ENCODE data around the gene PRSS12. TPM values are rescaled to one million over a fixed set of nuclear protein-coding genes. Genes with fewer than 3 reads are reported as not detected.
"Not testable (repeated sequence)": the region's sequence is repeated elsewhere in the genome, so short reads cannot be mapped to it uniquely, and the experiment has no call there.

Gene PRSS12
- total RNA-seq, 2 donors from 2014 or later: 0.23 to 0.48 TPM

GRCh38 chr4:118282692-118283091 lies 70.1 kb downstream of the PRSS12 start:
- intact Hi-C loops (cut with DNase I): no loop called here
- no peak for DNase-seq (ENCODE audit: low spot score)

DNA sequence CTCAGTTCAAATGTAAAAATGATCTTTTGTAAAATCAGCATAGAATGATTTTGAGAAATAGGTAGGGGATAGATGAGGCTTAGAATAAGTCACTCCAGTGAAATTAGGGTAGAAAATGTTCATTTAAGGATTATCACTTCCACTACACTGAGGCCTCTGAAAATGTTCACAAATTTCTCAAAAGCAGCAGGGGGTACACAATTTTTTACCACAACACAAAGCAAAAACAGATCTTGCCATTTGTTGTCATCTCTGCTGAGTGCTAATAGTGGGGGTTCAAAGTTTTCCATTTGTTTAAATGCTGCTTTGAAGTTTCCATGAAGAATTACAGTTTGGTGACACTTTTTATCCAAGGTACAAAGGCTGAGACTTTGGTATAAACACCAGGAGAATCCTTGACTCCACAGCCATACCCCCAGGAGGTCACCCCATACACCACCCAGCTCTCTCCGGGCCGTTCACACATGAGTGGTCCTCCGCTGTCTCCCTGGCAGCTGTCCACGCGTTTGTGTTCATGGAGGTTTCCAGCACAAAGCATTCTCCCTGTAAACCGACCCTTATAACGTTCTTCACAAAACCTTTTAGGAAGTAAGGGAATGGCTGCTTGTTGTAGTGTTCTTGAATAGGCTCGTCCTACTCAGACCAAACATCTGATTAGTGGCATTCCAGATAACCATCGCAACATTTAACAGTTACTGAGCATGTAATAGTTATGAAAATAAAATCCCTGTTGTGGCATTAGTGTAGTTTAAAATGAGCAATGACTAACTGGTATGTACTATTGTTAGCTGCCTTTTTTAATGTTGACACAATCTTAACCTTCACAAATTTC lies 71.0 kb downstream of the PRSS12 start:
- no peak for DNase-seq (ENCODE audit: low spot score)
- intact Hi-C loops (cut with DNase I): no loop called here

- intact Hi-C loops (cut with DNase I): no loop called here
- no peak for DNase-seq (ENCODE audit: low spot score)
Observed at GRCh38 chr4:118280501-118281218, 72.1 kb downstream of the PRSS12 start.

- no peak for DNase-seq (ENCODE audit: low spot score)
- intact Hi-C loops (cut with DNase I): no loop called here
Observed at GRCh38 chr4:118279920-118280432, 72.8 kb downstream of the PRSS12 start.

- DNase-seq (ENCODE audit: low spot score): no peak
- intact Hi-C loops (cut with DNase I): no loop called here
Observed at GRCh38 chr4:118279328-118279727, 73.5 kb downstream of the PRSS12 start.

- intact Hi-C loops (cut with DNase I): no loop called here
- peak; percentile 98 for DNase-seq (ENCODE audit: low spot score)
Observed at GRCh38 chr4:118278473-118279274, 74.1 kb downstream of the PRSS12 start.

DNA sequence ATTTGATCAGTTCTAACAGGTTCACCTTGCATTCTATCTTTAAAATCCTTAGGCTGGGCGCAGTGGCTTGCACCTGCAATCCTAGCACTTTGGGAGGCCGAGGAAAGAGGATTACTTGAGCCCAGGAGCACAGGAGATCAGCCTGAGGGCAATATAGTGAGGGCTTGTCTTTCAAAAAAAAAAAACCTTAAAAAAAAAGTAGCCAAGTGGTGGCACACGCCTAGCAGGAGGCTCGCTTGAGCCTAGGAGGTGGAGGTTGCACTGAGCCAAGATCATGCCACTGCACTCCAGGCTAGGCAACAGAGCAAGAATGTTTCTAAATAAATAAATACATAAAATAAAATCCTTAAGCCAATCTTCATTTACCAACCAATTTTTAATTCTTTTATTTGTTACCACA lies 75.6 kb downstream of the PRSS12 start:
- DNase-seq (ENCODE audit: low spot score): no peak
- intact Hi-C loops (cut with DNase I): no loop called here

DNA sequence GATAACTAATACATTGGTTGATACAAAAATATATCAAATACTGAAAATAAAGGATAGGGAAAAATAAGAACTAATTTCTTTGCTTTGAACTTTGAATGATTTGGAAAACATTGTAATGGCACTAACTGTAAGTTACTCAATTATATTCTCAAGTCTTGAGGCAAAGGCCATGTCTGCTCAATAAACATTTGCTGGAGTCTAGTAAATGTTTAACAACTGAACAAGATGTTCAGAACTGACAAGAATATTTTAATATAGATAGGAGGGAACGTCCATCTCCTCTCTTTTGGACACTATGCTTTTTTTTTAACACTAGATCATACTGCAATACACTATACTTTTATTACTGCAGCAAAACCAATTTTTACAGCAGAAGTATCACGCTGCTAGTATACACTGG lies 76.2 kb downstream of the PRSS12 start:
- intact Hi-C loops (cut with DNase I): no loop called here
- DNase-seq (ENCODE audit: low spot score): no peak

GRCh38 chr4:118273642-118274041 lies 79.2 kb downstream of the PRSS12 start:
- intact Hi-C loops (cut with DNase I): no loop called here
- DNase-seq (ENCODE audit: low spot score): no peak

DNA sequence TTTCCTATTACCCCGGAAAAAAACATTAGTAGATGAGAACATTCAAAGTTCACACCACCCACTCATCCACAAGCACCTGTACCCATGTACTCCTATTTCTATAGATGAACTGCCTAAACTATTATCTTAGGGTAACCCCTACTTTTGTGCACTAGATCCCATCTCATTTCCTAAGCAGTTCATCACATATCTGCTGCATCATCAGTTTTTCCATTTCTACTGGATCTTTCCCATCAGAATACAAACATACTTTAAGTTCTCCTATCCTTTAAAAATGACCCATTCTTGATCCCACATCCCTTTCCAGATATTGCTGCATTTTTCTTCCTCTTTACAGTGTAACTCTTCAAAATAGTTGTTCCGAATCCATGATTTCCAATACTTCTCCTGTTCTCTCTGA lies 81.0 kb downstream of the PRSS12 start:
- intact Hi-C loops (cut with DNase I): no loop called here
- no peak for DNase-seq (ENCODE audit: low spot score)

- intact Hi-C loops (cut with DNase I): no loop called here
- DNase-seq (ENCODE audit: low spot score): no peak
Observed at GRCh38 chr4:118270492-118270891, 82.3 kb downstream of the PRSS12 start.

DNA sequence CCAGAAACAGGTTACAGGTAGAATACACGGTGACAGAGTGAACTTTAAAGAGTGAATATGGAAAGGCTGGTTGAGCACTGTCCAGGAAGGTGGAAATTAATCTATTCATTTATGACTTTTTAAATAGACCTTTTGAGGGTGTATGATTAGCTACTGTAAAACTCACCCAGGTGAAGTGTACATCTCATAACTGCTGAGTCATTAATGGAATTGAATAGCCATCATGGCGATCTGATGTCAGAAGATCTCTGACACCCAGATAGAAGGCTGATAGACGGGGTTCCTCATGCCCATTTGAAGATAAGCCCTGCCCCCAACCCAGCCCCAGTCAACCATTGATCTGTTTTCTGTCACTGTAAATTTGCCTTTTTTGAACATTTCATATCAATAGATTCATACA lies 84.0 kb downstream of the PRSS12 start:
- intact Hi-C loops (cut with DNase I): no loop called here
- DNase-seq (ENCODE audit: low spot score): no peak

GRCh38 chr4:118266145-118266496 lies 86.7 kb downstream of the PRSS12 start:
- intact Hi-C loops (cut with DNase I); DNase-seq (ENCODE audit: low spot score): not testable (repeated sequence)

DNA sequence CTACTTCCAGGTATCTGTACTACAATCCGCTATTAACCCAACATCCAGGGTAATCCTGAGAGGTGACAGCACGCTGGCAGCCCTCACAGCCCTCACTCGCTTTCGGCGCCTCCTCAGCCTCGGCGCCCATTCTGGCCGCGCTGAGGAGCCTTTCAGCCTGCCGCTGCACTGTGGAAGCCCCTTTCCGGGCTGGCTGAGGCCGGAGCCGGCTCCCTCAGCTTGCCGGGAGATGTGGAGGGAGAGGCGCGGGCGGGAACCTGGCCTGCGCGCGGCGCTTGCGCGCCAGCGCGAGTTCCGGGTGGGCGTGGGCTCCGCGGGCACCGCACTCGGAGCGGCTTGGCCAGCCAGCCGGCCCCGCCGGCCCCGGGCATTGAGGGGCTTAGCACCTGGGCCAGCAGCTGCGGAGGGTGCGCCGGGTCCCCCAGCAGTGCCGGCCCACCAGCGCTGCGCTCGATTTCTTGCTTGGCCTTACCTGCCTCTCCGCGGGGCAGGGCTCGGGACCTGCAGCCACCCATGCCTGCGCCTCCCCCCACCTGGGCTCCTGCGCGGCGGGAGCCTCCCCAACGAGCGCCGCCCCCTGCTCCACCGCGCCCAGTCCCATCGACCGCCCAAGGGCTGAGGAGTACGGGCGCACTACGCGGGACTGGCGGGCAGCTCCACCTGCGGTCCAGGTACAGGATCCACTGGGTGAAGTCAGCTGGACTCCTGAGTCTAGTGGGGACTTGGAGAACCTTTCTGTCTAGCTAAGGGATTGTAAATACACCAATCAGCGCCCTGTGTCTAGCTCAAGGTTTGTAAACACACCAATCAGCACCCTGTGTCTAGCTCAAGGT lies 87.3 kb downstream of the PRSS12 start:
- intact Hi-C loops (cut with DNase I): no loop called here
- peak; percentile 78 for DNase-seq (ENCODE audit: low spot score)

DNA sequence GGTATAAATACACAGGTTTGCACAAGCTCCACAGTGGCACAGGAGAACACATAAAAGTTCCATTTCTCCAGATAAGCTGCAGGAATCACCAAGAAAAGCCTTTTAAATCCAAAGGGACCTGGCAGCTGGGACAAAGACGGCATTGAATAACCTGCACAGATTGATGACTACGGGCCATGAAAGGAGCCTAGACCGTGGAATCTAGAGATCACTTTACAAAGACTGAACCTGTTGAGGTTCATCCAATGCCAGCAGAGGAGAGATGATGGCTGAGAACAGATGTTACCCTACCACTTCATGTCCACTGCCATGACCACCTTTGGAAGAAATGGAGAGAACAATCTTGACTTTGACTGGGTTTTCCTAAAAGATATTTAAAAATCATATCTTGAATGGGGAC lies 88.7 kb downstream of the PRSS12 start:
- no peak for DNase-seq (ENCODE audit: low spot score)
- intact Hi-C loops (cut with DNase I): no loop called here

DNA sequence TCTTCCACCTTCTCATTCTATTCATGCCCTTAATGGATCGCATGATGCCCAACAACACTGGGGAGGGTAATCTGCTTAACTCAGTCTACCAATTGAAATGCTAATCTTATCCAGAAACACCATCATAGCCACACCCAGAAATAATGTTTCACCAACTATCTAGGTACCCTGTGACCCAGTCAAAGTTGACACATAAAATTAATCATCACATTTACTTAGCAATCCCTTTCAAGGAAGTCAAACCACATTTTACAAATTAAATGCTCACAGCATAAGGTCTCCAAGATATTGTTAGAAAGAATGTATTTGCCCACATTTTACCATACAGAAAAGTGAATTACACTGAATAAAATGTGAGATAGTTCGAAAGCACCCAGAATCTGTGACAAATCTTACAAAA lies 92.5 kb downstream of the PRSS12 start:
- DNase-seq (ENCODE audit: low spot score): no peak
- intact Hi-C loops (cut with DNase I): no loop called here

DNA sequence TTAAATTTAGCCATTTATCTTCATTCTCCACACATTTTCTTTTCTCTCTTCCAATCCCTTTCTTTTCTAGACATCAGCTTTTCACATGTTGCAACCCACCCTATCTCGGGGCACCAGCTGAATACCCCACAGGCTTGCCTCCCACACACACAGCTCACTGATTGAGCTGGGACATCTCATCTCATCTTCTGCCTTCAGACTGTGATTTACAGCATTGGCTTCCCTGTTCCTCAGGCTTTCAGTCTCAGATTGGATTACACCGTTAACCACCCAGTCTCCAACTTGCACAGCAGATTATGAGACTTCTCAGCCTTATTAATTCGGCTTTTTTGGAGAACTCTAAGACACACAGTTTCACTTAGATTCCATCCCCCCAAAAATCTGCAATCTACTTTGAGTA lies 93.7 kb downstream of the PRSS12 start:
- intact Hi-C loops (cut with DNase I): no loop called here

DNA sequence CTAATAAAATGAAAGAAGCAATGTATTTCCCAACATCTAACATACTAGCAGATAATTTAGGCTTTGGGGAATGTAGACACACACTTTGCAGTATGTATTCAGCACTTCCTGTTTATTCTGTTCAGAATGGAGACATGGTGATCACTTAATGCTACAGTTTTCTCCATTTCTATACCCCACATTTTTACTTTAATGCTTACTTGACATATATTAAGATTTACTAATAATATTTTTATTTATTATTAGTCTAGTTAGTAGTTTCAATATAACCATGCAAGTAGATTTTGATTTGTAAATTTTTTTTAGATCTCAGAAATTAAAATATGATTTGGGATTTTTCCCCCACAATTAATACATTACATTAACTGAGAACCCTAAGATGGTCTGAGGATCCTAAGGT lies 98.4 kb downstream of the PRSS12 start:
- no peak for DNase-seq (ENCODE audit: low spot score)
- intact Hi-C loops (cut with DNase I): no loop called here

More for the DNA sequence above, 93.7 kb downstream of the PRSS12 start:
- no peak for DNase-seq (ENCODE audit: low spot score)

- DNase-seq (ENCODE audit: low spot score): no peak
- intact Hi-C loops (cut with DNase I): no loop called here
Observed at GRCh38 chr4:118249890-118250289, 102.9 kb downstream of the PRSS12 start.

Data from posterior vena cava (tissue), 2 donors.